DND-41 (cell line): ENCODE data around the gene MRAP.

Source experiments
- ATAC-seq: fragments of 200-7000 bp; cut with Tn5 transposase; 3 replicates; pipeline ENCODE4 v1.9.1; 2021; ENCODE audit warnings: low read depth; ENCODE audit not compliant: insufficient read depth
- DNase-seq: peaks from one replicate; pipeline ENCODE4 v3.0.0-alpha.2; 2020
- H2AFZ ChIP-seq: 2 replicates; pipeline ENCODE4 v1.6.0; 2012; ENCODE audit warnings: low read depth, low read length
- H3K27ac ChIP-seq: 2 replicates; pipeline ENCODE4 v1.5.1; 2012; ENCODE audit warnings: low read length, inconsistent platforms
- H3K27me3 ChIP-seq: fragments of 200-600 bp; sonication (generic); 2 replicates; pipeline ENCODE4 v1.6.0; 2012; ENCODE audit warnings: low read length, mild to moderate bottlenecking, inconsistent platforms; ENCODE audit not compliant: insufficient read depth, poor library complexity
- H3K36me3 ChIP-seq: 2 replicates; pipeline ENCODE4 v1.5.1; 2012; ENCODE audit warnings: low read length, inconsistent platforms; ENCODE audit not compliant: insufficient read depth
- H3K4me1 ChIP-seq: 2 replicates; pipeline ENCODE4 v1.5.1; 2012; ENCODE audit warnings: mild to moderate bottlenecking, low read length; ENCODE audit not compliant: insufficient read depth
- H3K4me2 ChIP-seq: 2 replicates; pipeline ENCODE4 v1.6.0; 2012; ENCODE audit warnings: mild to moderate bottlenecking, moderate library complexity, low read length, inconsistent platforms; ENCODE audit not compliant: insufficient read depth
- H3K4me3 ChIP-seq, 2 experiments: fragments of 200-600 bp in 1 of 2; shearing (Covaris generic) in 1 of 2; 2 replicates each; pipeline ENCODE4 v1.5.1; 2012 to 2016; ENCODE audit warnings: inconsistent platforms in 2 of 2, low read length in 2 of 2, mild to moderate bottlenecking in 2 of 2, low read depth in 1 of 2, moderate library complexity in 1 of 2
- H3K79me2 ChIP-seq: 2 replicates; pipeline ENCODE4 v1.6.0; 2012; ENCODE audit warnings: low read length, inconsistent platforms; ENCODE audit not compliant: insufficient read depth
- H3K9ac ChIP-seq: 2 replicates; pipeline ENCODE4 v1.6.0; 2012; ENCODE audit warnings: low read depth, mild to moderate bottlenecking, inconsistent platforms, low read length, moderate library complexity
- H3K9me3 ChIP-seq: 2 replicates; pipeline ENCODE4 v1.5.1; 2012; ENCODE audit warnings: low read length, moderate library complexity, mild to moderate bottlenecking, inconsistent platforms; ENCODE audit not compliant: insufficient read depth, severe bottlenecking
- H4K20me1 ChIP-seq: 2 replicates; pipeline ENCODE4 v1.6.0; 2012; ENCODE audit warnings: low read length; ENCODE audit not compliant: insufficient read depth
- CTCF ChIP-seq: IDR thresholded peaks from 2 replicates; pipeline ENCODE4 v1.5.1; 2012; ENCODE audit warnings: borderline replicate concordance, low read length, moderate library complexity, mild to moderate bottlenecking; ENCODE audit not compliant: poor library complexity, severe bottlenecking; ENCODE audit errors: extremely low read depth
- EZH2 ChIP-seq: IDR thresholded peaks from 3 replicates; pipeline ENCODE4 v1.6.1; 2012; ENCODE audit warnings: borderline replicate concordance, low read depth, mild to moderate bottlenecking, moderate library complexity, low read length, inconsistent platforms; ENCODE audit not compliant: severe bottlenecking

The MRAP gene

GRCh38 chr21:32298148-32298559, 501 bp upstream of the MRAP start:
- no peaks in the 10 kb centered on the region; the same call in 1 of the 2 replicates for H3K36me3 ChIP-seq
- ATAC-seq: no peak
- no peaks in the 10 kb centered on the region for H3K9me3 ChIP-seq
- DNase-seq: no peak
- no peak overlapping the region for H3K9ac ChIP-seq
- no peak overlapping the region for H2AFZ ChIP-seq
- H3K4me1 ChIP-seq: no peaks in the 10 kb centered on the region
- H3K79me2 ChIP-seq: no peaks in the 10 kb centered on the region
- no peaks in the 10 kb centered on the region for H3K27me3 ChIP-seq
- TF ChIP-seq CTCF: no peak
- no peak for TF ChIP-seq EZH2
- no peaks in the 10 kb centered on the region for H4K20me1 ChIP-seq
- H3K4me2 ChIP-seq: no peak overlapping the region
- H3K4me3 ChIP-seq: no peak overlapping the region
- H3K27ac ChIP-seq: no peak overlapping the region

GRCh38 chr21:32299695-32300094, 1.0 kb downstream of the MRAP start:
- Histone ChIP-seq H3K4me3 (no peak overlapping the region), H3K27me3 (no peaks in the 10 kb centered on the region), H3K9me3 (no peaks in the 10 kb centered on the region), H2AFZ (no peak overlapping the region), H3K4me2 (no peak overlapping the region), H3K36me3 (no peaks in the 10 kb centered on the region; the same call in 1 of the 2 replicates), H3K79me2 (no peaks in the 10 kb centered on the region), H3K9ac (no peak overlapping the region), H3K4me1 (no peaks in the 10 kb centered on the region), H3K27ac (no peak overlapping the region), H4K20me1 (no peaks in the 10 kb centered on the region)
- DNase-seq (no peak), ATAC-seq (no peak)
- TF ChIP-seq CTCF: no peak
- TF ChIP-seq EZH2: no peak

- Histone ChIP-seq H2AFZ (no peak overlapping the region), H3K79me2 (no peaks in the 10 kb centered on the region)
- no peak for TF ChIP-seq EZH2
- TF ChIP-seq CTCF: no peak
Observed at GRCh38 chr21:32300117-32300681, 1.5 kb downstream of the MRAP start.

More at GRCh38 chr21:32300117-32300681, 1.5 kb downstream of the MRAP start:
- Histone ChIP-seq H3K27ac (no peak overlapping the region), H3K9me3 (no peaks in the 10 kb centered on the region), H3K9ac (no peak overlapping the region), H3K4me3 (no peak overlapping the region), H4K20me1 (no peaks in the 10 kb centered on the region), H3K4me2 (no peak overlapping the region), H3K4me1 (no peaks in the 10 kb centered on the region), H3K36me3 (no peaks in the 10 kb centered on the region; the same call in 1 of the 2 replicates), H3K27me3 (no peaks in the 10 kb centered on the region)
- DNase-seq (no peak), ATAC-seq (no peak)
